Brain pericyte (primary cell): Measurements from ENCODE around the gene DCC.

Experiments
- DNase-seq: peaks from one replicate; pipeline ENCODE4 v3.0.0-alpha.2; 2012; ENCODE audit warnings: low read depth, low spot score

The DCC gene

GRCh38 chr18:52499016-52499415, 159.0 kb downstream of the DCC start:
- DNase-seq: no peak

- DNase-seq: no peak
Observed at GRCh38 chr18:52499644-52500043, 159.6 kb downstream of the DCC start.

- no peak for DNase-seq
Observed at GRCh38 chr18:52504589-52504988, 164.6 kb downstream of the DCC start.

GRCh38 chr18:52510139-52510538, 170.1 kb downstream of the DCC start:
- DNase-seq: no peak

GRCh38 chr18:52518086-52518485, 178.1 kb downstream of the DCC start:
- no peak for DNase-seq

GRCh38 chr18:52519021-52519420, 179.0 kb downstream of the DCC start:
- no peak for DNase-seq

- no peak for DNase-seq
Observed at GRCh38 chr18:52523566-52523965, 183.6 kb downstream of the DCC start.

- DNase-seq: no peak
Observed at GRCh38 chr18:52531836-52532235, 191.8 kb downstream of the DCC start.

GRCh38 chr18:52536039-52536438, 196.0 kb downstream of the DCC start:
- DNase-seq: no peak

- no peak for DNase-seq
Observed at GRCh38 chr18:52537261-52537660, 197.3 kb downstream of the DCC start.

- no peak for DNase-seq
Observed at GRCh38 chr18:52541056-52541455, 201.1 kb downstream of the DCC start.

GRCh38 chr18:52544086-52544485, 204.1 kb downstream of the DCC start:
- no peak for DNase-seq

GRCh38 chr18:52546686-52547346, 206.8 kb downstream of the DCC start:
- no peak for DNase-seq

GRCh38 chr18:52553441-52553840, 213.4 kb downstream of the DCC start:
- DNase-seq: no peak

- DNase-seq: no peak
Observed at GRCh38 chr18:52554180-52554579, 214.2 kb downstream of the DCC start.

- no peak for DNase-seq
Observed at GRCh38 chr18:52567360-52567759, 227.4 kb downstream of the DCC start.

GRCh38 chr18:52569492-52569891, 229.5 kb downstream of the DCC start:
- DNase-seq: no peak

GRCh38 chr18:52570975-52571374, 231.0 kb downstream of the DCC start:
- DNase-seq: no peak

GRCh38 chr18:52572036-52573000, 232.3 kb downstream of the DCC start:
- DNase-seq: no peak

GRCh38 chr18:52577795-52578194, 237.8 kb downstream of the DCC start:
- DNase-seq: no peak

- no peak for DNase-seq
Observed at GRCh38 chr18:52582061-52582460, 242.1 kb downstream of the DCC start.

- DNase-seq: no peak
Observed at GRCh38 chr18:52582516-52582915, 242.5 kb downstream of the DCC start.

GRCh38 chr18:52588931-52589330, 248.9 kb downstream of the DCC start:
- no peak for DNase-seq
